H1 (cell line): ENCODE data around the gene CDHR2. TPM values are rescaled to one million over a fixed set of nuclear protein-coding genes. Genes with fewer than 3 reads are reported as not detected.

Source experiments
- CTCF ChIA-PET: fragments of 300-600 bp; sonication (Branson Sonifier 250); formaldehyde crosslinking; loops from one replicate; lab custom pipeline; 2021; ENCODE audit not compliant: partially characterized antibody; lab: Charles Lee
- POLR2A ChIA-PET: fragments of 300-600 bp; sonication (Branson Sonifier 250); formaldehyde crosslinking; loops from one replicate; lab custom pipeline; 2021; ENCODE audit warnings: inconsistent platforms; ENCODE audit not compliant: partially characterized antibody; lab: Charles Lee
- DNase-seq, 2 experiments: peaks; one replicate each; pipeline versions ENCODE4 v3.0.0 to v3.0.0-alpha.2; 2010 to 2022; ENCODE audit warnings: low spot score in 2 of 2, low read depth in 1 of 2, mixed read lengths in 1 of 2
- FAIRE-seq: peaks from 2 replicates; lab custom pipeline; 2011; peaks lifted over from hg19 to GRCh38; lab: Jason Lieb, UNC
- H2AFZ ChIP-seq: 2 replicates; pipeline ENCODE4 v1.8.1; 2012; ENCODE audit warnings: low read length, inconsistent platforms
- H2AK5ac ChIP-seq: 2 replicates; pipeline ENCODE4 v1.6.1; 2013; ENCODE audit warnings: low read depth, low read length
- H2BK120ac ChIP-seq: replicated peaks from 2 replicates; pipeline ENCODE3; 2013; ENCODE audit warnings: low read depth, low read length, inconsistent platforms
- H2BK12ac ChIP-seq: 2 replicates; pipeline ENCODE4 v1.6.1; 2013; ENCODE audit warnings: low read depth, low read length
- H2BK15ac ChIP-seq: 2 replicates; pipeline ENCODE4 v1.6.1; 2013; ENCODE audit warnings: low read length
- H2BK20ac ChIP-seq: 2 replicates; pipeline ENCODE4 v1.6.1; 2013; ENCODE audit warnings: low read length
- H2BK5ac ChIP-seq: 2 replicates; pipeline ENCODE4 v1.6.1; 2013; ENCODE audit warnings: low read depth, low read length
- H3K14ac ChIP-seq: 2 replicates; pipeline ENCODE4 v1.6.1; 2013; ENCODE audit warnings: inconsistent platforms; ENCODE audit not compliant: insufficient read length
- H3K18ac ChIP-seq: 2 replicates; pipeline ENCODE4 v1.6.1; 2013; ENCODE audit warnings: low read length; ENCODE audit errors: extremely low read depth
- H3K23ac ChIP-seq: 2 replicates; pipeline ENCODE4 v1.6.1; 2013; ENCODE audit warnings: inconsistent platforms; ENCODE audit not compliant: insufficient read length
- H3K23me2 ChIP-seq: 2 replicates; pipeline ENCODE4 v1.6.1; 2013; ENCODE audit warnings: low read depth, low read length
- H3K27ac ChIP-seq: 2 replicates; pipeline ENCODE4 v1.6.1; 2011; ENCODE audit warnings: low read depth, low read length, inconsistent platforms
- H3K27me3 ChIP-seq, 4 experiments: replicated peaks in 1 of 4; 1 replicate in 1 of 4; 2 replicates in 3 of 4; pipeline versions ENCODE4 v1.6.1 to v1.8.1; 2011 to 2013; ENCODE audit warnings: low read length in 3 of 4, mild to moderate bottlenecking in 3 of 4, inconsistent platforms in 2 of 4, mixed read lengths in 2 of 4, moderate library complexity in 1 of 4; ENCODE audit not compliant: control insufficient read depth in 3 of 4, insufficient read depth in 3 of 4; ENCODE audit errors: extremely low read depth in 1 of 4
- H3K36me3 ChIP-seq, 4 experiments: 2 replicates each; pipeline versions ENCODE4 v1.6.1 to v1.8.1; 2011 to 2013; ENCODE audit warnings: mild to moderate bottlenecking in 4 of 4, low read length in 3 of 4, moderate library complexity in 2 of 4, control low read depth in 1 of 4, inconsistent platforms in 1 of 4; ENCODE audit not compliant: insufficient read depth in 4 of 4, control insufficient read depth in 2 of 4
- H3K4ac ChIP-seq: replicated peaks from 2 replicates; pipeline ENCODE3; 2013; ENCODE audit warnings: low read length, low read depth, mixed read lengths, inconsistent platforms; ENCODE audit not compliant: insufficient read length
- H3K4me1 ChIP-seq, 4 experiments: replicated peaks in 1 of 4; 1 replicate in 1 of 4; 2 replicates in 3 of 4; pipeline versions ENCODE4 v1.6.1 to v1.8.1; 2011 to 2013; ENCODE audit warnings: low read length in 3 of 4, inconsistent platforms in 2 of 4, mixed read lengths in 1 of 4; ENCODE audit not compliant: insufficient read depth in 4 of 4, control insufficient read depth in 3 of 4
- H3K4me2 ChIP-seq, 2 experiments: 2 replicates each; pipeline versions ENCODE4 v1.6.1 to v1.8.1; 2011 to 2013; ENCODE audit warnings: low read depth in 2 of 2, low read length in 2 of 2, control low read depth in 1 of 2, inconsistent platforms in 1 of 2, mild to moderate bottlenecking in 1 of 2; ENCODE audit not compliant: insufficient read depth in 1 of 2
- H3K4me3 ChIP-seq, 4 experiments: fragments of 200-600, 300-600 bp in 1 of 4; sonication (generic), shearing (Covaris generic), sonication (Bioruptor Twin) in 1 of 4; 2 replicates each; pipeline versions ENCODE4 v1.5.1 to v1.8.1; 2011 to 2016; ENCODE audit warnings: low read length in 4 of 4, low read depth in 3 of 4, control low read depth in 2 of 4, inconsistent platforms in 2 of 4, mild to moderate bottlenecking in 2 of 4, mixed read lengths in 1 of 4, moderate library complexity in 1 of 4; ENCODE audit not compliant: insufficient read depth in 2 of 4; ENCODE audit errors: extremely low read depth in 1 of 4
- H3K56ac ChIP-seq: replicated peaks from 2 replicates; pipeline ENCODE3; 2013; ENCODE audit warnings: low read depth, mild to moderate bottlenecking, mixed read lengths, low read length, inconsistent platforms; ENCODE audit not compliant: insufficient read length
- H3K79me1 ChIP-seq: 2 replicates; pipeline ENCODE4 v1.6.1; 2013; ENCODE audit warnings: low read depth, low read length, control low read depth
- H3K79me2 ChIP-seq, 2 experiments: 2 replicates each; pipeline versions ENCODE4 v1.6.1 to v1.8.1; 2012 to 2013; ENCODE audit warnings: low read length in 2 of 2, mild to moderate bottlenecking in 2 of 2, inconsistent platforms in 1 of 2; ENCODE audit not compliant: insufficient read depth in 2 of 2, control insufficient read depth in 1 of 2
- H3K9ac ChIP-seq, 4 experiments: replicated peaks in 1 of 4; 1 replicate in 1 of 4; 2 replicates in 3 of 4; pipeline versions ENCODE4 v1.6.1 to v1.8.1; 2011 to 2013; ENCODE audit warnings: low read depth in 3 of 4, low read length in 3 of 4, control low read depth in 2 of 4, mild to moderate bottlenecking in 2 of 4, moderate library complexity in 2 of 4, inconsistent platforms in 1 of 4; ENCODE audit errors: extremely low read depth in 1 of 4
- H3K9me3 ChIP-seq, 2 experiments: 2 replicates each; pipeline versions ENCODE4 v1.6.1 to v1.8.1; 2012 to 2013; ENCODE audit warnings: mild to moderate bottlenecking in 2 of 2, moderate library complexity in 2 of 2, control low read depth in 1 of 2, inconsistent platforms in 1 of 2, low read depth in 1 of 2, low read length in 1 of 2, mixed read lengths in 1 of 2; ENCODE audit not compliant: insufficient read depth in 2 of 2
- H4K20me1 ChIP-seq, 2 experiments: replicated peaks in 1 of 2; 2 replicates each; pipeline versions ENCODE3 to v1.8.1; 2011 to 2013; ENCODE audit warnings: inconsistent platforms in 2 of 2, low read length in 2 of 2, mild to moderate bottlenecking in 1 of 2; ENCODE audit not compliant: insufficient read depth in 2 of 2, control insufficient read depth in 1 of 2
- H4K5ac ChIP-seq: 2 replicates; pipeline ENCODE4 v1.6.1; 2013; ENCODE audit warnings: low read length, low read depth, mixed read lengths, inconsistent platforms; ENCODE audit not compliant: insufficient read length
- H4K8ac ChIP-seq: 2 replicates; pipeline ENCODE4 v1.8.0; 2013; ENCODE audit warnings: mild to moderate bottlenecking, moderate library complexity, low read length, inconsistent platforms; ENCODE audit not compliant: insufficient read depth; ENCODE audit errors: extremely low read depth
- H4K91ac ChIP-seq: replicated peaks from 2 replicates; pipeline ENCODE3; 2013; ENCODE audit warnings: low read length, mixed read lengths, inconsistent platforms; ENCODE audit not compliant: insufficient read length
- KDM4A ChIP-seq: IDR thresholded peaks from one replicate; pipeline ENCODE4 v1.7.1; 2012; ENCODE audit warnings: low read depth, mild to moderate bottlenecking, moderate library complexity, low read length, inconsistent platforms; ENCODE audit not compliant: severe bottlenecking
- NRF1 ChIP-seq: IDR thresholded peaks from 2 replicates; pipeline ENCODE4 v1.6.1; 2011; ENCODE audit warnings: mild to moderate bottlenecking, low read depth, low read length, improper control_type of control experiment
- POLR2AphosphoS5 ChIP-seq: IDR thresholded peaks from 2 replicates; pipeline ENCODE4 v1.6.1; 2011; ENCODE audit warnings: low read depth, low read length
- WGBS, 2 experiments: shearing (Covaris generic) in 1 of 2; methylation state at CpG; one replicate each; pipeline versions ENCODE4 v1.1.6 to v1.1.7; 2013 to 2015; ENCODE audit warnings: low lambda C conversion rate in 2 of 2, mixed read lengths in 2 of 2, inconsistent platforms in 1 of 2, low coverage in 1 of 2, missing lambda C conversion rate in 1 of 2; ENCODE audit not compliant: insufficient replicate concordance in 2 of 2, insufficient coverage in 1 of 2, insufficient read length in 1 of 2; ENCODE audit errors: extremely low coverage in 1 of 2, missing lambda C conversion rate in 1 of 2; 5-methylcytosine and 5-hydroxymethylcytosine counted together
- polyA plus RNA-seq, 7 experiments: library from polyadenylated mRNA; depleted of rRNA in 3 of 7; stranded (reverse) in 5 of 7; unstranded in 2 of 7; fragments of >200 nt in 5 of 7; fragments of 200-250 nt in 2 of 7; gene quantifications; 1 replicate in 5 of 7; 2 replicates in 1 of 7; 4 replicates in 1 of 7; pipeline versions ENCODE4 v1.2.1 to v1.2.3, GENCODE V29; 2011 to 2013; ENCODE audit warnings: missing spikeins in 2 of 7, mixed read lengths in 2 of 7
- total RNA-seq: library from RNA; stranded (reverse); fragmentation: NEBNext Ultra II Directional; extraction: Animal tissue kit (Norgen Biotek cat#: 25700); gene quantifications from 2 replicates; pipeline ENCODE4 v1.2.1, GENCODE V29; 2021

The CDHR2 gene
- total and polyA plus RNA-seq, 2 of the 8 experiments (the other 6 are each of a cell fraction or from before 2014, with no cell fraction given): 0.02 to 0.43 TPM

GRCh38 chr5:176524987-176525386 lies 24.2 kb upstream of the CDHR2 start:
- Histone ChIP-seq H3K23ac (no peak overlapping the region), H2BK120ac (no peak overlapping the region), H3K27me3 (no peaks in the 10 kb centered on the region), H3K79me2 (no peaks in the 10 kb centered on the region), H2AK5ac (no peak overlapping the region), H4K8ac (no peak overlapping the region), H3K79me1 (peaks cover 3% of the 10 kb centered on the region), H3K23me2 (no peaks in the 10 kb centered on the region), H4K20me1 (peaks cover 7 to 12% of the 10 kb centered on the region in 2 experiments), H3K27ac (no peak overlapping the region), H4K91ac (no peak overlapping the region), H3K4me2 (no peak overlapping the region), H3K36me3 (peaks cover 14 to 28% (median 22%) of the 10 kb centered on the region in 4 experiments; a peak in 7 of 8 replicates), H3K4me3 (no peak overlapping the region), H3K56ac (no peak overlapping the region), H2BK20ac (no peak overlapping the region), H2AFZ (no peak overlapping the region), H4K5ac (no peak overlapping the region), H3K4me1 (no peaks in the 10 kb centered on the region; a peak in 1 of 7 replicates), H3K9ac (no peak overlapping the region), H3K18ac (no peak overlapping the region), H2BK12ac (no peak overlapping the region), H3K9me3 (no peaks in the 10 kb centered on the region), H3K4ac (no peak overlapping the region), H2BK15ac (no peak overlapping the region), H2BK5ac (no peak overlapping the region), H3K14ac (no peak overlapping the region)
- DNase-seq (no peak), FAIRE-seq (no peak)
- ChIA-PET CTCF (interaction anchor here (0.6 to 0.9 kb wide), 3 partner anchors 18 to 703 kb away, joined by 3 to 4 read pairs (median 3); no protein-coding TSS in a partner anchor), POLR2A (interaction anchor here (0.6 to 26.0 kb wide), 7 partner anchors 12 to 77 kb away, joined by 3 to 458 read pairs (median 4); partner anchors contain the start of gene RNF44)
- 99% methylated on average over 14 of the region's 15 CpGs; no CpG with 5 or more reads in 1 of the 2 experiments for WGBS, 2 experiments
- no peak for TF ChIP-seq POLR2AphosphoS5
- no peak for TF ChIP-seq NRF1
- no peak for TF ChIP-seq KDM4A
